CD4-positive, alpha-beta T cell treated with Interleukin-17A for 1 hour (primary cell): ENCODE measurements around the gene MAPK1.
A peak's percentile ranks its signal among the peaks of the same experiment; 100 is the strongest.
"Not testable (repeated sequence)": the region's sequence is repeated elsewhere in the genome, so short reads cannot be mapped to it uniquely, and the experiment has no call there.

Source experiments
- DNase-seq: peaks from one replicate; pipeline ENCODE4 v3.0.0-alpha.2; 2020

The MAPK1 gene

GRCh38 chr22:21818487-21819182, 48.8 kb downstream of the MAPK1 start:
- DNase-seq, result no peak

GRCh38 chr22:21817497-21817853, 50.0 kb downstream of the MAPK1 start:
- not testable (repeated sequence) for DNase-seq

GRCh38 chr22:21816787-21817496, 50.5 kb downstream of the MAPK1 start:
- DNase-seq, result peak; percentile 86

GRCh38 chr22:21816472-21816786, 51.0 kb downstream of the MAPK1 start:
- DNase-seq, result no peak

GRCh38 chr22:21815958-21816357, 51.5 kb downstream of the MAPK1 start:
- DNase-seq, result no peak

GRCh38 chr22:21815357-21815756, 52.1 kb downstream of the MAPK1 start:
- DNase-seq, result no peak

GRCh38 chr22:21811982-21812381, 55.5 kb downstream of the MAPK1 start:
- no peak for DNase-seq

GRCh38 chr22:21807544-21808529, 59.6 kb downstream of the MAPK1 start:
- no peak for DNase-seq

- DNase-seq, result not testable (repeated sequence)
These were observed 62.1 kb downstream of the MAPK1 start for GRCh38 chr22:21805325-21805724.

- no peak for DNase-seq
These were observed 63.6 kb downstream of the MAPK1 start for GRCh38 chr22:21803811-21804249.

- DNase-seq, result no peak
These were observed 64.8 kb downstream of the MAPK1 start for GRCh38 chr22:21802673-21803072.

- DNase-seq, result no peak
These were observed 65.4 kb downstream of the MAPK1 start for GRCh38 chr22:21802056-21802455.

GRCh38 chr22:21801304-21801644, 66.2 kb downstream of the MAPK1 start:
- DNase-seq, result not testable (repeated sequence)

- DNase-seq, result no peak
These were observed 66.7 kb downstream of the MAPK1 start for GRCh38 chr22:21800552-21801303.

GRCh38 chr22:21797444-21798221, 69.8 kb downstream of the MAPK1 start:
- DNase-seq, result no peak

GRCh38 chr22:21796863-21797262, 70.6 kb downstream of the MAPK1 start:
- no peak for DNase-seq

- no peak for DNase-seq
These were observed 71.2 kb downstream of the MAPK1 start for GRCh38 chr22:21796231-21796630.

- not testable (repeated sequence) for DNase-seq
These were observed 73.7 kb downstream of the MAPK1 start for GRCh38 chr22:21793716-21794115.

GRCh38 chr22:21791635-21792625, 75.5 kb downstream of the MAPK1 start:
- no peak for DNase-seq

- not testable (repeated sequence) for DNase-seq
These were observed 76.4 kb downstream of the MAPK1 start for GRCh38 chr22:21790849-21791610.
